HUDEP-2 (cell line): ENCODE results near the gene OR2T1.
"Not testable (repeated sequence)": the region's sequence is repeated elsewhere in the genome, so short reads cannot be mapped to it uniquely, and the experiment has no call there.

ENCODE experiments used
- DNase-seq, 76 experiments: peaks; one replicate each; lab custom pipeline; 2025; ENCODE audit not compliant: unreplicated experiment in 76 of 76; lab: John Stamatoyannopoulos, UW

OR2T1 gene, protein sequence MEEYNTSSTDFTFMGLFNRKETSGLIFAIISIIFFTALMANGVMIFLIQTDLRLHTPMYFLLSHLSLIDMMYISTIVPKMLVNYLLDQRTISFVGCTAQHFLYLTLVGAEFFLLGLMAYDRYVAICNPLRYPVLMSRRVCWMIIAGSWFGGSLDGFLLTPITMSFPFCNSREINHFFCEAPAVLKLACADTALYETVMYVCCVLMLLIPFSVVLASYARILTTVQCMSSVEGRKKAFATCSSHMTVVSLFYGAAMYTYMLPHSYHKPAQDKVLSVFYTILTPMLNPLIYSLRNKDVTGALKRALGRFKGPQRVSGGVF

DNA sequence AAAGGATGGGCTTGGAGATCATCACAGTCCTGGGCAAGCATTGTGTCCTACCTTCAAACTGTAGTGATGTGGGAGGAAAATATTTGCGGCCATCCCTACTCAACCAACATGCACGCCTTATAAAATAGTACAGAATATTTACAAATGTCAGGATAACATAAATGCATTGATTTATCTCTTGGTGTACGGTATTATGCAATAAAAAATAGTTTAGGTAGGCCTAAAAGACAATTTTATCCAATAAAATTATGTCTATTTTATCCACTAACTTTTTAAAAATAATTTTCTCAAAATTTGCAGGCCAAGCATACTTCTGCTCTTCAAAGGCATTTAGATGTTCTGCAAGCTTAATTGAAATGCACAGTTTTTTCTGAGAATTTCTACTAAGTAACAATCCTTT is at the start of gene OR2T1:
Gene OR2T1, plus strand, starts transcription at position 301 of the 400 bp plus-strand sequence. CDS start 3,100 bp downstream, outside the sequence.
- DNase-seq = no peak

DNA sequence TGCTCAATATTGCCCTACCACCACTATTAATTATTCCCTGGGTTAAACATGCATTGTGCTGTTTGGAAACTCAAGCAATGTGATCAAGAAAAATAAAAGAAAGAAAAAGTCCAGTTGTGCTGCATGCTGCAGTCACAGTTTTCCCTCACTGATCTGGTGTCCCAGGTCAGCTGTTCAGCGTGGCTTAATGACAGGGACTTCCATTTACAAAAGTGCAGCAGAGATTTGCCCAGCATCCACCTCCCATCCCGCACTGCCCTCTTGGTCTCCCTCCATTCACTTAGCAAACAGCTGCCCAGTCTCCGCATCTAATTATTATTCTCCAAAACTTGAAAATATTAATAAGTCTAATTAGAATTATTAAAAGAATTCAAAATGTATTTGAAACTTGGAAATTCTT is 43.4 kb upstream of the OR2T1 start:
- no peak for DNase-seq

DNA sequence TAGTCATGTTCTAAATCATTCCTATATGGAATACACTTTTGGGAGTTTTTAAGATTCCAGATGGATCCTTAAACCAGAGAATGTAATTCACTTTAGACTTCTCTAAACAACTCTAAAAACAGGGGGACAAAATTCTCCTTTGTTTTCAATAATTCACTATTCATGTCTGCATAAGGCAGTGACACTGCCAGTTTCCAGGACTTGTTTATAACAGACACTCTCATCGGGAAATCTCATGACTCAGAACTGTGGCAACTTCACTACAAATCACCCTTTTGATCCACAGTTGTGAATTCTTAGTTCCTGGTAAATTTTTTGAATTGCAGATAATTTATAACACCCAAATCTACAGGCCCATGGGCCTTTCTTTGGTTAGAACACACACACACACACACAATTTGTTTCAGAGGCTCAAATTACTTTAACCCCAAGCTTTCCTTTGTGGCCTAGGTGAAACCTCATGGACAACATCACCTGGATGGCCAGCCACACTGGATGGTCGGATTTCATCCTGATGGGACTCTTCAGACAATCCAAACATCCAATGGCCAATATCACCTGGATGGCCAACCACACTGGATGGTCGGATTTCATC is 41.6 kb upstream of the OR2T1 start, which contains the start of gene OR2T4:
Gene OR2T4, plus strand, starts transcription at position 545 of the 595 bp plus-strand sequence. Its CDS starts 0 bp downstream, at position 545.
- no peak for DNase-seq

DNA sequence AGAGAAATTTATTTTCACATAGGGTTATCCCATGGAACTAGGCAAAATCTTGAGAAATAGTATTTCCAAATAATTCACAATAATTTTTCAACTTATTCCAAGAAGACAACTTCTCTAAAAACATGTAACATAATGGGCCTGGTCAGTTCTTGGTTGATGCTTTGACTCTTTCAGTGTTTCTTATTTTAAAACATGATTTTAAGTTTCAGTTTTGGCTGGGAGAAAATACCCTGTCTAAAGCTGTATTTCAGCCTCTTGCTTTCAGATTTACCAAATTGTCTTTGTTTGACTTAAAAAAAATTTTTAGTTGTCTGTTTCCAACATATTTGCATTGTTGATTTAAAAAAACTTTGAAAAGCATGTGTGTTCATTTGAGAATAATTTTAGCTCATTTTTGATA is 36.2 kb upstream of the OR2T1 start:
- no peak for DNase-seq

DNA sequence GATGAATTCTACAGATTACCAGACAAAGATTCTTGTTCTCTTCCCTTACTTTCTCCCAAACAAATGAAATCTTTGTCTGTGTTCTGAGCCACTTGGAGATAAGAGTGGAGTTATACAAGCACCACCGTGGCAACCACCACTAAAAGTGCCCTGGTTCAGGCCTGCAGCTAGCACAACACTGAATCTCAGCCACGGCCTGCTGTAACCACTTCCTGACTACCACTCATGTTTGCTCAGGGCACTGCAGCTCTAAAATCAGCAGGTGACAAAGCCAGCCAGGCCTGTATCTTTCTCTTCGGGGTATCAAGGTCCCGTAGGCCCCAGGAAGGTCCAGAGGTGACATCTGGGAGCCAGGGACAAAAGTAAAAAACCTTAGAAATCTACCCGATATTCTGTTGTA is 30.5 kb upstream of the OR2T1 start:
- no peak for DNase-seq

DNA sequence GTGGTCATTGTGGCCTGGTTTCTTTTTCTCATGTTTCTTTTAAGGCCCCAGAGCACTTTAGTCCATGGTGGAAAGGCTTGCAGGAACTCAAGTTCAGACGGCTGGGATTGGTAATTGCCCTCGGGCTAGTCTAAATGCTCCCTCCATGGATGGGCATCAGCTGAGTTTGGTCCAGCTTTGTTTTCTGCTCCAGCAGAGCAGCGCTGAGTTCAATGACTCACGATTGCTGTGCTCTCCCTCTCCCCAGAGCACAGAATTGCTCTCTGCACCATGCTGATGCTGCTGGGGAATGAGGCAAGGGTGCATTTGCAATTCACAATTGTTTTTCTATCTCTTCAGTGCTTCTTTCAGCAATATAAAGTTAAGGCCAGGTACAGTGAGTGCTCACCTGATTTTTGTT is 29.1 kb upstream of the OR2T1 start:
- DNase-seq = no peak

DNA sequence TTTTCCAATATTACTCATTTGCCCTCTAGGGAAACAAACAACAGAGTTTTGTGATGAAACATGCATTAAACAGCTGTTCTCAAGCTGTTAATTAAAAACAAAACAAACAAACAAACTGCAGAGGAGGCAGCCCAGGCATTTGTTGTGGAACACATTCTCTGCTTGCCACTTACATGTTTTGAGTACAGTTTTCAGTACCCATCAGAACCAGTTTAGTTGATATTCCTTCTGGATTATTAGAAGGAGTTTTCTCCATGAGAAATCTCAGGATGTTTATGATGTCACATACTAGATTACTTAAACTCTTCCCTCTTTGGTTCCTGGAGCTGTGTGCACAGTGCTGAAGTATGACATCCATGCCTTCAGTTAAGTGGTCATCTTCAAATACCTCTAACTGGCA is 27.4 kb upstream of the OR2T1 start, which contains the start of gene OR2T6:
Gene OR2T6, plus strand, starts transcription at position 301 of the 400 bp plus-strand sequence. CDS start 11,863 bp downstream, outside the sequence.
- no peak for DNase-seq

DNA sequence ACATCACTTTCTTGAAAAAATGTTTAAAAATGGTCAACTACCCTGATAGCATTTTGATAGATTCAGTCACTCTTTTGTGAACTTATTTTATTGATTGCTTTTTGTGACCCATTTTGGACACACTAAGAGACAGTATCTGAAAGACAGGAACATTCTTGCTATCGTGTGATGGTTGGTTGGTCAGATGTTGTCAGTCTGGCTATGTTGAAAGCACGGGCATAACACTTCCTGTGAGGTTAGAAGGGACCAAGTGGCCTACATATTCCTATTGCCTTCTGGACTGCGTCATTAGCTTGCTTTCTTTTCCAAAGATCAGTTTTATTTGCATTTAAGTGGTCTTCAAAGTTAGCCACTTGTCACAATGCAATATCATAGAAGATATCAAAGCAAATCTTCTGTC is 25.9 kb upstream of the OR2T1 start:
- no peak for DNase-seq

DNA sequence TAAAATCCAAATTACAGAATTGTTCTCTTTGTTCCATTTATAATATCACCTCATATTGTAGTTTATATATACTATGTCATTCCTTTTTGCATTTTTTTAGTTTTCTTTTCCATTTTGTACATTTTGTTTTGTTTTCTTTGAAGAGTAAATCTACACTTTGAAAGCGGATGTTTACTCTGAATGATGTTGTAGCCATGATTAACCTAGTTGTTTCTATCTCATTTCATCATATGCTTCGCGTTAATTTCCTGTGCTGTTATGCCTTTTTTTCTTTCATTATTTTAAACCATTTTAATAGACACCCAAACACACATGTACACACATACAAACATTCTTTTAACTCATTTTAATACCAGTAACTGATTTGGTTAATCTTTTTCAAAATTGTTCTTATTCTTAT is 22.0 kb upstream of the OR2T1 start:
- DNase-seq = no peak

DNA sequence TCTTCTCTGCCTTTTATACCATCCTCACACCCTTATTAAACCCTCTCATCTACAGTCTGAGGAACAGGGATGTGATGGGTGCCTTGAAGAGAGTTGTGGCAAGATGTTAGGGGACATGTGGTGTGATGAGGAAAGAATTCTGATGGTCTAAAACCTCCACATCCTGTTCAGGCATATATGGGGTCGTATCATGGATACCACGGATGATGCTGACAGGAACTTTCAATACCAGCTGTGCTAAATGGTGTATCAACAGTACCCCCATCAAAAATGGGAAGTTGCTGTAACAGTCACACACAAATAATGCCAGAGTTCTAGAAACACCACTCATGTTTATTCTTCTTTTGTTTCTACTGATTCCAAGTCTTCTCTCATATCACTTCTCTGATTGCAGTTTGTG is 14.4 kb upstream of the OR2T1 start:
- no peak for DNase-seq

DNA sequence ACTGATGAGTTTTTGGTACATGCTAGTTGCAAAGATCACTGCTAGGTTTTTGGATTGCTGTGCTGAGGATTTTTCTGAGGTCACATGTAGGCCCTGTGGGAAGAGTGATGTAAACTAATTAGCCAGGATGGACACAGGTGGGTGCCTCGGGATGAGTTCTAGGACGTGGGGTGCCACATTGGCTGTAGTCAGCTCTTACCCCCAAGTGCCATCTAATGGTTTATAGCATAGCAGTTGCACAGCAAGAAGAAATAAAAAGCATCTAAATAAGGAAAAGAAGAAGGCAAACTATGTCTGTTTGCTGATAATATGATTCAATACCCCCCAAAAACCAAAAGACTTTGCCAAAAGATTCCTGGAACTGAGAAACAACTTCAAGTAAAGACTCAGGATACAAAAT is 9.8 kb upstream of the OR2T1 start:
- no peak for DNase-seq

DNA sequence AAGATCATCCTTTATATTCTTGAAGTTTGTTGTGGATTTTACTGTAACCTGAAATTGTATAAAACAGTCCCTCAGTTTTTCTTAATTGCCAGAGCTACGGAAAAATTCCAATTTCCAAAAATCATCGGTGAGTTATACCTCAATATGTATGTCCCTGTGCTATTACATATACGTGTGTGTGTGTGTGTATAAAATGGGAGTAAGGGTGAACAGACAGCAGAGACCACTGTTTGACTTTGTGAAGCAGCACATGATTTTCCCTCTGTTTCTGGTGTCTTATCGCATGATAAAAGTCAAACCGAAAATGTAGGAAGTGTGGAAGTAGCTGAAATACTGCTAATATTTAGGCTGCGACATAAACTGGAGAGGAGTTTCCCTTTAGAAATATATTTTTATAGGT is 1.2 kb downstream of the OR2T1 start:
- peak in 34 of 76 experiments; percentile 3 to 55 (median 14) for DNase-seq

DNA sequence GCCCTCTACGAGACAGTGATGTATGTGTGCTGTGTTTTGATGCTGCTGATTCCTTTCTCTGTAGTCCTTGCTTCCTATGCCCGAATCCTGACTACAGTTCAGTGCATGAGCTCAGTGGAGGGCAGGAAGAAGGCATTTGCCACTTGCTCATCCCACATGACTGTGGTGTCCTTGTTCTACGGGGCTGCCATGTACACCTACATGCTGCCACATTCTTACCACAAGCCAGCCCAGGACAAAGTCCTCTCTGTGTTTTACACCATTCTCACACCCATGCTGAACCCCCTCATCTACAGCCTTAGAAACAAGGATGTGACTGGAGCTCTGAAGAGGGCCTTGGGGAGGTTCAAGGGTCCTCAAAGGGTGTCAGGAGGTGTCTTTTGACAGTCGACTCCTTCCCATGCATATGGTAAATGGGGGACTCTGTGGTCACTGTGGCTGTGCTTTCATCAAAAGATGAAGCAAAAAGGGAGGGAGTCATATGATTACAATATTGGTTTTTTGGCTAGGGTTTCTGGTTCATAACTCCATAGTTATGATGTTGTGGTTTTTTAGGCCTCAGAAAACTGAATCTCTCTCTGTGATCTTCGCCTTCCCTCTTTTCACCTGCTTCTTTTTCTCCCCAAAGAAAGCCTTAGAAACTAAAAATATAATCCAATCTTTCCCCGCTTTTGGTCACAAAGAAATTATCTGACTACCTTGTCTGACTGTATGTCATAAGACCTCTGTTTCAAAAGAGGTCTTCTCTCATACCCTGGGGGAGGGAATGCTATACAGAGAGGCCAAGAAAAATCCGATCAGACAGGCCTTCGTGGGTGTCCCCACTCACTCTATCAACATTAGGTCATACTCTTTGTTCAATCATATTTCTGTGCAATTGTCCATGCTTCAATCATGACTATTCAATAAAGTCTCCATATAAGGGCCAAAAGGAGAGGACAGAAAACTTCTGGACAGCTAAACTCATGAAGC is 4.2 kb downstream of the OR2T1 start:
- no peak for DNase-seq

DNA sequence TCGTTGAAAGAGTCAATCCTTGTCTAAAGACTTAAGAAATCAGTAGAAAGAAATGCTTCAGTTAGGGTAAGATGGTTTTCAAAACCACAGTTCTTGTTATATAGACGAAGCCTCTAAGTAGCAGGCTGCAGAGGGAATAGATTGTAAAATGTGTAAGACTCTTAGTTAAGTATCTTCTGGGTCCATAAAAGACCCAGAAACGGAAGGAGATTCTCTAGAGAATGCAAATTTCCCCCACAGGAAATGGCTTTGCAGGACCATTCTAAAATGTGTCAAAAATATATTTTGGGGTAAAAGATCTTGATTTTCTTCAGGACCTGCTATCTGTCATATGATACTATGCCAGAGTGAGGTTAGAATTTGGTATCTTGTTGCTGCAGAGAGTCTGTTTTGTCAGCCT is 13.4 kb downstream of the OR2T1 start:
- DNase-seq = no peak

DNA sequence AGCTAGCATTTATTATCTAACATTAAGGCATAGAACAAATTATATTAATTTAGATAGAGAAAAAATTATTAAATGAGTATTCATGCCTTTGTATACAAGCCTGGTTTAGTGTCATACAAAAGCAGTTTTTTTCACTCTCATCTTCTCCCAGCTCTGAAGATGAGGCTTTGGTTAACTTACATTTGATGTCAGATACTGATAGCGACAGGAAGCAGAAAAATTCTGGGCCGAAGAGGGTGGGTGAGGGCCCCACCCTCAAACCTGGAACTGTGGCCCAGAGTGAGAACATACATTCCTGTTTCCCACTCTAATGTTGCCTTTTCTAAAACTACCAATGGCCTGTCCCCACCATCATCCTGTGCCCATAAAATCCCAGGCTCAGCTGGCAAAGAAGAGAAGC is 15.0 kb downstream of the OR2T1 start:
- DNase-seq = no peak

DNA sequence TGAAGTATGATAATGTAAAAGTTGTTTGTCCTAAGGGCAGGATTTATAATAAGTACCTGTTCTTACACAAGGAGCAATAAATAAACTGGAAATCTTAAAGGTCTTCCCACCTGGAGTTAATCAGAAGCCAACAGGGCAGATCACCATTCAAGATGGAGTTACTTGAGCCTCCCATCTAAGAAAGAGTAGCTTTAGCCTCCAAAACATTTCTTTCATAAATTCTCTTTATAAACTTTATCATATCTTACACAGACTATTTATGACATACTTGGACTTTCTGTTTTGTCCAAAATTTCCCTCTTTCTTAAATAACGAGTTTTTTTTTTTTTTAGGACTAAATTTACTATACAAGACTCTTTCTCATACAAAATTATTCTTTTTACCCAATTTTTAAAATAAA is 18.5 kb downstream of the OR2T1 start:
- DNase-seq = no peak

DNA sequence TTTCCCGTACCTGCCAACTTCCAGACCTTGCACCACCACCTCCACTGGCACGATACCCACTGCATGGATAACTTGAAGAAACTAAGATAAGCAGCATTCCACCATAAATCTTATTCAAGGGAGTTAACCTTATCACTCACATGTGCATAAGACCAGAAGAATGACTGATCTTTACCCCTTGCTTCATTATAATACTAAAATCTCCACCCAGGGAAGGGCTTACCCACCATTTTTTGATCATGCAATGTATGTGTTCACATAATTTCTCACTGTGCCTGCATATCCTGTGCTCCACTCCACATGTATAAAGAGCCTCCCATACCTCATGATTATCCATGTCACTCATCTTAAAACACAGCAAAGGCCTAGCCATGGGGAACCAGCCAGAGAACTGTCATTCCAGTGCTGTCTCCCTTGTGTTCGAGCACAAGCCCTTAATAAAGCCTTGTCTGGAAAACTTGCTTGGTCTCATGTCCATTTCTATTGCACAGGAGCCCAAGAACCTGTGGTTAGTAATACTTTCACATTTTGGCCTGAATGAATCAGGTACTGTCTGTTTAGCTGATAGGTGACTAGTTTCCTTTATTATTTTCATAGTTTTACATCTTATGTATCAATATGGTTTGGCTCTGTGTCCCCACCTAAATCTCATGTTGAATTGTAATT is 24.8 kb downstream of the OR2T1 start:
- not testable (repeated sequence) for DNase-seq

DNA sequence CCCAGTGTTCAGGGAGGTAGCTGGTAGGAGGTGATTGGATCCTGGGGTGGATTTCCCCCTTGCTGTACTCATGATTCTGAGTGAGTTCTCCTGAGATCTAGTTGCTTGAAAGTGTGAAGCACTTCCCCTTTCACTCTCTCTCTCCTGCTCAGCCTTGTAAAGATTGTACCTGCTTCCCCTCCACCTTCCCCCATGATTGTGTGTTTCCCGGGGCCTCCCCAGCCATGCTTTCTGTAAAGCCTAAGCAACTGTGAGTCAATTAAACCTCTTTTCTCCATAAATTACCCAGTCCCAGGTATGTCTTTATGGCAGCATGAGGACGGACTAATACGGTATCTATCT is 25.3 kb downstream of the OR2T1 start:
- not testable (repeated sequence) for DNase-seq

DNA sequence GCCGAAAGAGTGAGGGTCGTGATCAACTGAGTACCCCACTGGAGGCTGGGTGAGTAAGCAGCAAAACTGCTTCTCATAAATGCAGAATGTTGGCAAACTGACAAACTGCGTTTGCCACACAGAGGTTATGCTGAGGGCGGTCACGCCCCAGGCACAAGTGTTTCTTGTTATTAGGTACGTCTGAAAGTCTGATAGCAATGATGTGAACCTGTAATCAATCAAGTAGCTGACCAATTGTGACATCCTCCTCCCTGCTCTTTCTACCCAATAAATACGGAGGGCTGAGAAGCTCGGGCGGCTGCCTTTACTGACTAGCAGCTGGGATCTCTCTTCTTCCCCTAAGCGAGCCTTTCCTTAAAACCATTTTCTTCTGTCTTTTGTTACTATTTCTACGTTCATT is 28.8 kb downstream of the OR2T1 start:
- DNase-seq = not testable (repeated sequence)

DNA sequence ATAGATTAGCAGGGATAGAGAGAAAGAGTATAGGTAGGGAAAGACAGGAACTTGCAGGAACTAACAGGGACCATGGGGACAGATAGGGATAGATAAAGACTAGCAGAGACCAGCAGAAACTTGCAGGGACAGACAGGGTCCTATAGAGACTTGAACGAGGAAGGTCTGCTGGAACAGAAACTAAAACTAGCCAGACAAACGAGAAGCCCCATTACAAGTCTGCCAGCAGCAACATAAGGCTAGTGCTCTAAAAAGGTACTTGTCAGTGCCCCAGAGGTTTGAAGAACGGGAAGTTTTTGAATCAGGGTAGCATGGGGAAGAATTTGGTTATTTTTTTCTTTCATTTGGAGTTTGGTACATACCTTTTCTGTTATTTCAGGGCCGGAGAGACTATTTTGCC is 29.4 kb downstream of the OR2T1 start:
- DNase-seq = not testable (repeated sequence)
